ENCODE measurements around the gene C2CD5.

C2CD5 gene

DNA sequence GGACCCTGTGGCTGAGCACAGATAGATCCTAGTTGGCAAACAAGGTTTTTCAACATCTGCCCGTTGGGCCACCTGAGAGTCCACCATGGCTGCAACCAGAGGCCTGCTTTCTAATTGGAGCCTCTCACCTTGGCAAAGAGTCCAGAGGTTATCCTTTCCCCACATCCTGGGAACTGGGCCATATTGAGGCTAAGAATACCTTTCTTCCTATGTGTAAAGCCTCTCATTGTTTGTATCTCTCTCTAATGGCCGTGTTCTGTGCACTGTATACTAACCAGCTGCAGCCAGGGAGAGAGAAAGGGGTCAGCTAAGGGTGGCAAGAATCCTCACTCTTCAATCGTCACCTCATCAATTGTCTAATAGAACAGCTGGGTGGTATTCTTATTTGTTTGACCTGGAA, 130.8 kb downstream of the C2CD5 start:
- DNase-seq: no peak

DNA sequence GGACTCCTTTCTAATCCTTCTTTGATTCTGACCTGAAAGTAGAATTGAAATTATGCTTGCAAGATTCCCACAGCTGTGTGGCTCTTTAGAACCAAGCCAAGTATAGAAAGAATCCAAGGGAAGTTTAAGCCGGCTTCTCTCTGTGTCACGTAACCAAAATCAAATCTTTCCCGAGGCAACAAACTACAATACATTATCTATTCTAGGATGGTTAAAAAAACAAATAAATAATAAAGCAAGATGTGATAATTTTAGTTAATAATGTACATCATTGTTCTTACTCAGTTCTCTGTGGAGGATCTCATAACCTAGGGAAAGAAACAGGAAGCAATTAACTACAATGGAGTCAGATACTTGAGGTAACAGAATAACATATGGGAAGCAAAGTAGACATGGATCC, 131.8 kb downstream of the C2CD5 start:
- no peak for DNase-seq

DNA sequence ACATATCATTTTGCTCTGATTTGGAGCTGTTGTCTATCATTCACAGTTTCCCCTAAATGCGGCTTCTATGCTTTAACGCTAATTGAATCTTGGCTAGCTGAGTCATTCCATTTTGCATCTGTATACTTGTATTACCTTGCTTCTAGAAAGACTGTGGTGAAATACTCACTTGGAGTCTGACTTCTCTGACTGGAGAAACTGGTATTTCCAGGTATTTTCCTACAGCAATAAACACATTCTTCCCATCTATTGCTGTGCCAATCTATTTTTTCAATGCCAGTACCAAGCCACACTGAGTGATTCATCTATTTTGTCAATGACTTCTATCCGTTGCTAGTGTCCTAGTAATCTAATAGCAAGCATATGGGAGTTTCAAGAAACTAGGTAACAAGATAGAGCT, 133.9 kb downstream of the C2CD5 start:
- no peak for DNase-seq

DNA sequence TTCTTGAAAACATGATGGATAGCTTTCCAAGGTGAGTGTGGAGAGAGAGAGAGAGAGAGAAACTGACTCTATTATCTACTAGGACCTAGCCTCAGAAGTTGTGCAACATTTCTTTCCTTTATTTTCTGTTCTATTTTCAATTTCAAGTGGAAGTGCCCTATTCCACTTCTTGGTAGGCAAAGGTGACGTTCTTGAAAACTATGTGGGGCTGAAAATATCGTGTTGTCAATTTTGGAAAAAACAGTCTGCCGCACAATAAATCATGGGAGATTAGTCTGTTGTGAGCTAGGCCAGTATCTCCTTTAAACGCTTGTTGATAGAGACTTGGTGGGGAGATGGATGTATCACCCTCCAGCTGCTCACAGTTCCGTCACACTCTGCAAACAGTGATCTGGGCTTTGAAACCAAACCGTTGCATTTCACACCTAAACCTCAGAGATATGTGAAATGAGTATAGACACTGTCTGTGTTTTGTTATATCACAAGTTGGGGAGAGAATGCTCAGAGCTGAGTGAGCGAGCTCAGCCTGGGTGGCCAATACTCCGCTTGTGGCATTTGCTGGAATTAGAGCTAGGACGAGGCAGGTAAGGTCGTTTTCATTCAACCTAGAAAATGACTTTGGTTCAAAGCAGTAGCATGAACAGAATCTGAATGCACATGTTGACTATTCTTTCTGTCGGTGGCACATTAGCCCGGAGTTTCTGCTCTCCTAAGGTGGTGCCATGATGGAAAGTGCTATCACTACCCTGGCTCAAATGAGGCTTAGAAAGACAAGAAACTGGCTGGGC, 134.8 kb downstream of the C2CD5 start:
- no peak for DNase-seq

DNA sequence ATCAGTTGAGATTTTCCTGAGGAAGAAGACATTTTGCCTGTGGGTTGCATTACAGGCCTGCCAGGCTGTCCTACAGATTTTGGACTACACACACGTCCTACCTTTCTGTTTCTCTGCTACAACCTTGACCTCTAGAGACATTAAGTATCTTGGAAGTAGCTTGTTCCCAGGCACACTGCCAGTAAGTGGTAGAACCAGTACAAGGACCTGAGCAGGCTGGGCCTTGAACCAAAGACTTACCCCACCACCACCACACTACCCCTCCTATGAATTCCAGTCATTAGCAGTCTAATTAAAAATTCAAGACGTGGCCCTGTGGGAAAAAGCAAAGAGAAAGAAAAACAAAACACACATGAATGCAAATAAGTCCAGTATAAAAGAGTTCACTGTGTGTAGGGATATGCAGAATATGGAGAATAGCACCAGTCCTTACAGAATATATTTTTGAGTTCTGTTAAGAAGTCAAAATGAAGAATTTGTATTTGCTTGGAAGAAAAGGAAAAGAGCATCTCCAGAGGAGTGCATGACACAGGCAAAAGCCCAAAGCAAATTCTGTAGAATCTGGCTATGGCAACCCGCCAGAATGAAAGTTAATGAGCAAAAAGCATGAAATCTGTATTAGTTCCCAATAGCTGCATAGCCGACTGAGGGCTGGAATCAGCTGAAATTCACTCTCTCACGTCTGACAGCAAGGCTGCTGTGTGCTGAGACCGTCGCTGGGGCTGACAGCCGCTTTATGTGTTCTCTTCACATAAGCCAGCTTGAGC, 135.5 kb downstream of the C2CD5 start:
- no peak for DNase-seq

DNA sequence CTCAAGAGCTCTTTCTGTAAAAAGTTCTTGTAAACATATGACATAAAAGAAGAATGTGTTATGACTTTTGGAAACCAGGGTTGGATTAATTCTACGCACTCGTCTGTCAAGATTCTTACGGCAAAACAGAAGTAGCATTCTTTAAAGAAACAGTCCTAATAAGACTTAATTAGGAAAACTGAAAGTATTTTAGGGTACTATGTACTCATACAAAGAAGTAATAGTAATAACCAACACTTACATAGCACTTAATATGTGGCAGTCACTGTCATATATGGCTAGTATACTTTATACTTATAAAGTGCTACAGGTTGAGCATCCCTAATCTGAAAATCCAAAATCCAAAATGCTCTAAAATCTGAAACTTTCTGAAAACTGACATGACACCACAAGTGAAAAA, 136.9 kb downstream of the C2CD5 start:
- no peak for DNase-seq

DNA sequence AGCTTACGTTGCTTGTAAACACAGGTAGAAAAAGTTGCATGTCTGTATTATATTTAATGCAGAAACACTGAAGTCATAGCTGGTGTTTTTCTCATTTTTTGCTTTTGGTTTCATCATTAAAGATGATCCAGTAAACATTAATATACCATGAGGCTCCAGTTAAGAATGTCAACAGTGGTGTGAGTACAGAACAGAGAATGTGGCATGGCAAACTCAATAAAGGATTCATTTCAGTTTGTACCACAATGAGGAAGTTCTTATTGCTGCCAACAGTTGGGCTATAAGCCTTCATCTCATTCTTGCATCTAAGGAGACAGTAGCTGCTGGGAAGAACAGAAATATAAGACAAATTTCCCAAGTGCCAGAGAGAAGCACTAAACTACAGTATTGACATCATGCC, 137.7 kb downstream of the C2CD5 start:
- no peak for DNase-seq

DNA sequence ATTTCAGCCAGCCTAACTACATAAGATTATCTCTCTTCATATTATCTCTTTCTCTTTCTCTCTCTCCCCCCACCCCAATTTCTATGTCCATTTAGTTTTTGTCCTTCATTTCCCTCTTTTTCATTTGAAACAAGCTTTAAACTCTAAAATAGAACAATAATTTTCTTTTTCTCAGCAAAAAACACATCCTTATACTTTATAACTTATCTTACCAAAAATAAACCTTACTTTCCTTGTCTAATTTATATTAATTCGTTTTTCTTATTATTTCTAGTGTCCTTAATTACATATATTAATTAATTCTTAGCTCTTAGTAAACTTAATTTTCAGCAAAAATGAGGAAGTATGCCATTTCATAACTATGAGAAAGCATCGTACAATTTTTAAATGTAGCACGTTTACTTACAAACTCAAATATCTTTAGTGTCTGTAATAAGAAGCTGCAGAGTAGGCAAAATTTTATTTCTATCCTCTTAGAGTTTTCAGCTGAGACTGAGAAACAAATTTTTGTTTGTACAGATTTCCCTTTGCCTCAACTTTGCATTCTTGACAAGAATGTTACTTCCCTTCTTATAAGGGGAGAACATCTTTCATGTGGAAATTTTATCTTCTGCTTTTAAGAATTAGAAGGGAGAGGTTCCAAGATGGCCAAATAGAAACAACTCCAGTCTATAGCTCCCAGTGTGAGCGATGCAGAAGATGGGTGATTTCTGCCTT, 144.7 kb downstream of the C2CD5 start:
- DNase-seq: no peak

All from NCI-H446 treated with DMSO at 0.1 percent for 48 hours (cell line).